Ovary (tissue), 9 donors: ENCODE data around the gene CHST12. TPM values are rescaled to one million over a fixed set of nuclear protein-coding genes. Genes with fewer than 3 reads are reported as not detected.

Experiments used
- DNase-seq, 5 donors: peaks; one replicate each; pipeline ENCODE4 v3.0.0-alpha.2; 2019 to 2020
- H3K27ac ChIP-seq, 2 donors: fragments of 200-600 bp; one replicate each; pipeline versions ENCODE4 v1.5.1 to v1.8.0; 2019 to 2022
- H3K27me3 ChIP-seq: fragments of 200-600 bp; one replicate; pipeline ENCODE4 v1.8.0; 2022
- H3K36me3 ChIP-seq: fragments of 200-600 bp; sonication (generic); one replicate; pipeline ENCODE4 v1.5.1; 2019
- H3K4me1 ChIP-seq: one replicate; pipeline ENCODE4 v1.8.1; 2013; ENCODE audit warnings: mild to moderate bottlenecking, moderate library complexity; ENCODE audit not compliant: insufficient read depth
- H3K4me3 ChIP-seq: fragments of 200-600 bp; sonication (generic); one replicate; pipeline ENCODE4 v1.5.1; 2017
- H3K9me3 ChIP-seq, 2 donors: fragments of 200-600 bp in 1 of 2; sonication (generic) in 1 of 2; one replicate each; pipeline versions ENCODE4 v1.5.1 to v1.8.1; 2013 to 2019; ENCODE audit warnings: mild to moderate bottlenecking in 1 of 2, moderate library complexity in 1 of 2
- EP300 ChIP-seq: sonication (generic); formaldehyde crosslinking; IDR thresholded peaks from one replicate; pipeline ENCODE4 v1.6.1; 2017; ENCODE audit warnings: antibody characterized with exemption
- POLR2A ChIP-seq: fragments of 450-650 bp; IDR thresholded peaks from one replicate; pipeline ENCODE4 v1.6.1; 2017; ENCODE audit warnings: antibody characterized with exemption, mild to moderate bottlenecking, moderate library complexity
- WGBS, 3 donors: extraction: QIAGEN DNeasy Blood & Tissue Kit in 1 of 3; methylation state at CpG; one replicate each; pipeline versions ENCODE4 v1.1.5 to v1.1.7; 2013 to 2017; 5-methylcytosine and 5-hydroxymethylcytosine counted together
- intact Hi-C, 4 donors: fragments of 100-400 bp; cut with DNase I; formaldehyde crosslinking; loops; one replicate each; pipeline versions ENCODE4 v1.11.0 to v1.15.1; 2022 to 2023
- polyA plus RNA-seq, 2 donors: library from polyadenylated mRNA; stranded (reverse); fragments of 200-250 nt in 1 of 2; fragments of 350-450 nt in 1 of 2; fragmentation: Illumina TruSeq in 1 of 2; extraction: RNeasy Lipid Tissue Mini Kit (QIAGEN cat#74804) in 1 of 2; gene quantifications; one replicate each; pipeline ENCODE4 v1.2.3, GENCODE V29; 2013 to 2014
- total RNA-seq, 7 donors: library from RNA; depleted of rRNA in 2 of 7; stranded (reverse); fragments of >200 nt in 2 of 7; fragmentation: NEBNext Ultra II Directional in 3 of 7; extraction: Animal tissue kit (Norgen Biotek cat#: 25700) in 3 of 7; gene quantifications; one replicate each; pipeline versions ENCODE4 v1.1.0 to v1.2.4, GENCODE V29; 2016 to 2023
- TF ChIP-seq, protein P1 (sequence below), 3 donors: fragments of 450-650 bp in 2 of 3; fragments of 200-600 bp in 1 of 3; IDR thresholded peaks; one replicate each; pipeline versions ENCODE4 v1.5.1 to v1.8.0; 2016 to 2022; ENCODE audit warnings: antibody characterized with exemption in 3 of 3, mild to moderate bottlenecking in 1 of 3
- donor health status: DM: no; HTN: no; CAD: no; lungs with moderate emphysema.
- donor health status: DM: no; HTN: no; CAD: no.
- donor health status: Bipolar disorder and iron deficiency.
- donor health status: DM: yes; HTN: yes; CAD: no.
- donor health status: DM: no; HTN: no; CAD: no.
- donor health status: DM: yes; HTN: yes; CAD: no.

CHST12 gene
- total and polyA plus RNA-seq, 9 donors: 3.9 to 21.7 (median 12.6) TPM

DNA sequence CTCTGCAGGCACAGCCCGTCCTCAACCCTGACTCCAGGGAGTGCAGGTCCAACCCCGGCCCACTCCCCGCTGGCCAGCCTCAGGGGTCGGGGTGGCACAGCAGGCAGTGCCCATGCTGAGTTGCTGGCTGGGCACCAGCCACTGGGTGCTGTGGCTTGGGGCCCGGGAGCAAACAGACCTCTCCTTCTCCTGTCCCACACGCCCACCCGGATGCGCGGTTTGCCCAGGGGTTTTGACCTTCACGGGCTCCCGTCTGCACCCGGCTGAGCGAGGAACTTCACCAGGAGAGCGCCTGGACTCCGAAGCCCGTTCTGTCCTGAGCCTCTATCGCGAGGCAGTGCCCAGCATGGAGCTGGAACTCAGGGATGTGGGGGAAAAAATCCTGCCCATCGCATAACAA is 75.4 kb downstream of the CHST12 start:
- Histone ChIP-seq H3K27me3 (no peaks in the 10 kb centered on the region), H3K36me3 (no peaks in the 10 kb centered on the region), H3K27ac (no peak overlapping the region), H3K9me3 (peaks cover 0 to 4% of the 10 kb centered on the region in 2 donors), H3K4me1 (no peaks in the 10 kb centered on the region), H3K4me3 (no peak overlapping the region)
- 27 to 60% (median 47%) methylated on average over 17 to 19 of the region's 19 CpGs for whole genome bisulfite sequencing, 3 donors
- DNase-seq: no peak
- TF ChIP-seq EP300 (no peak), POLR2A (no peak)
- TF ChIP-seq, protein P1, sequence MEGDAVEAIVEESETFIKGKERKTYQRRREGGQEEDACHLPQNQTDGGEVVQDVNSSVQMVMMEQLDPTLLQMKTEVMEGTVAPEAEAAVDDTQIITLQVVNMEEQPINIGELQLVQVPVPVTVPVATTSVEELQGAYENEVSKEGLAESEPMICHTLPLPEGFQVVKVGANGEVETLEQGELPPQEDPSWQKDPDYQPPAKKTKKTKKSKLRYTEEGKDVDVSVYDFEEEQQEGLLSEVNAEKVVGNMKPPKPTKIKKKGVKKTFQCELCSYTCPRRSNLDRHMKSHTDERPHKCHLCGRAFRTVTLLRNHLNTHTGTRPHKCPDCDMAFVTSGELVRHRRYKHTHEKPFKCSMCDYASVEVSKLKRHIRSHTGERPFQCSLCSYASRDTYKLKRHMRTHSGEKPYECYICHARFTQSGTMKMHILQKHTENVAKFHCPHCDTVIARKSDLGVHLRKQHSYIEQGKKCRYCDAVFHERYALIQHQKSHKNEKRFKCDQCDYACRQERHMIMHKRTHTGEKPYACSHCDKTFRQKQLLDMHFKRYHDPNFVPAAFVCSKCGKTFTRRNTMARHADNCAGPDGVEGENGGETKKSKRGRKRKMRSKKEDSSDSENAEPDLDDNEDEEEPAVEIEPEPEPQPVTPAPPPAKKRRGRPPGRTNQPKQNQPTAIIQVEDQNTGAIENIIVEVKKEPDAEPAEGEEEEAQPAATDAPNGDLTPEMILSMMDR (IDR thresholded peaks at IDR 0.05): no peak
- intact Hi-C loops: loop anchor here in 1 of 4 donors (10.0 kb wide), 1 partner anchor 96 kb away; no protein-coding TSS in a partner anchor

DNA sequence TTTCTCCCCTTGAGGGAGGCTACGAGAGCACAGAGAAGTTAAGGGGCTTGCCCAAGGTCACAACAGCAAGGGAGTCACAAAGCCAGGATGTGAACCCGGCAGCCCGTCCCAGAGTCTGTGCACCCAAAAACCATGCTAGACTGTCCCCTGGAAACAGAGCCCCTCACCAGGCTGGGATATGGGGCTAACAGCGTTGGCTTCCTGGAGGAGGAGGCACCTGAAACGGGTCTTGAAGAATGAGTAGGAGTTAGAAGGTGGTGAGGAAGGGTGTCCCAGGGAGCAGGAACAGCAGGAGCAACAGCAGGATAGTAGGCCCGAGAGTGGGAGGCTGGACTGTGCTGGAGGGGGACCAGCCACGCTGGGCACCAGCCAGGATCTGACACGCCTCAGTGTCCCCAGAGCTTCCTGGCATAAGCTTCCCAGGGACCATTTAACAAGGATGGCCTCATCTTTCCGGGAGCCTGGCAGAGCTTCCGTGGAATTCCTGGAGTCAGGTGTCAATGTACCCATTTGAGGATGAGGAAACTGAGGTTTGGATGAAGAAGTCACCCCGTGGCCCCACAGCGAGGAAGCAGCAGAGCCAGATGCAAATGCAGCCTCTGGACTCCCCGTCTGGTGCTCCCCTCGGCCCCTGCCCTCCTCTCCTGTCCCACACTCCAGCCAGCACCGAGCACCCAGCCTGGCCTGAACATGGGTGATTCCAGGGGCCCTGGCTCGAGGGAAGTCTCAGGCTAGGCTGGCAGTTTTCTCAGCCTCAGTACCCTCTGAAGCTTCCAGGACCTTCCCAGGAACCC is 76.1 kb downstream of the CHST12 start:
- intact Hi-C loops: loop anchor here in 1 of 4 donors (10.0 kb wide), 1 partner anchor 95 kb away; no protein-coding TSS in a partner anchor

DNA sequence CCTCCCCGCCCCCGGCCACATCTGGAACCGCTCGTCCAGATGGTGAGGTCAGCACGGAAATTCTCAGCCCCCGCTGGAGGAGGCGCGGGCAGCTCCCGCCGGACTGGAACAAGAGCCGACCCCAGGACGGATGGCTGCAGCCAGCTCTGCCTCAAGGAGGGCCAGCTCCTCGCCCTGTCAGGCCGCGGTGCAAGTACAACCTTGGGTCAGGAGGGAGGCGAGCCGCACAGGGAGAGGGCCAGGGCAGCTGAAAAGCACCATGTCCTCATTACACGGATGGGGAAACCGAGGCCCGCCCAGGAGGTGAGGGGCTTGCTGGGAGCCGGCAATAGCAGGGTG is 76.6 kb downstream of the CHST12 start:
- no peak for DNase-seq
- peaks cover 0 to 4% of the 10 kb centered on the region in 2 donors for H3K9me3 ChIP-seq
- H3K27ac ChIP-seq: no peak overlapping the region
- intact Hi-C loops: no loop called here
- H3K27me3 ChIP-seq: no peaks in the 10 kb centered on the region
- WGBS, 3 donors: 11 to 15% (median 12%) methylated on average over 13 to 21 of the region's 21 CpGs
- H3K36me3 ChIP-seq: no peaks in the 10 kb centered on the region
- no peaks in the 10 kb centered on the region for H3K4me1 ChIP-seq
- TF ChIP-seq POLR2A (no peak), EP300 (no peak)
- TF ChIP-seq, protein P1 (IDR thresholded peaks at IDR 0.05): no peak
- H3K4me3 ChIP-seq: no peak overlapping the region

More for the DNA sequence above, 76.1 kb downstream of the CHST12 start:
- no peak for DNase-seq
- no peaks in the 10 kb centered on the region for H3K36me3 ChIP-seq
- H3K4me1 ChIP-seq: no peaks in the 10 kb centered on the region
- TF ChIP-seq POLR2A: no peak
- TF ChIP-seq EP300: no peak
- TF ChIP-seq, protein P1 (IDR thresholded peaks at IDR 0.05): no peak
- no peak overlapping the region for H3K27ac ChIP-seq
- 39 to 53% (median 48%) methylated on average over 15 to 16 of the region's 16 CpGs for WGBS, 3 donors
- H3K9me3 ChIP-seq: peaks cover 0 to 4% of the 10 kb centered on the region in 2 donors
- H3K4me3 ChIP-seq: no peak overlapping the region
- no peaks in the 10 kb centered on the region for H3K27me3 ChIP-seq

DNA sequence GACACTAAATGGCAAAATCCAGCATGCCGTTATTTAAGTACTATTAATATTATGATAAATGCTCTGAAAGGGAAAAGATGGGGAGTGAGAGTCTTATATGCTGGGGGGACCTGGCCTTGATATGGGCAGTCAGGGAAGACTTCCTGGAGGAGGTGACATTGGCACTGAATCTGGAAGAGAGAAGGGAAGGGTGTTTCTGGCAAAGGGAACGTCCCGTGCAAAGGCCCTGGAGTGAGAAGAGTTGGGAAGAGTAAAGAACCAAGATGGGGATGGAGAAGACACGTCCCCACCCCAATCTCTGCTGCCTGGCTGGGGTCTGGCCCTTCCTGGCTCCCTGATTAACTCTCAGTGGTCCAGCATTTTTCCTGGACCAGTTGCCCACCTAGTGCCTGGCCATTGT is 77.8 kb downstream of the CHST12 start:
- no peak overlapping the region for H3K27ac ChIP-seq
- H3K36me3 ChIP-seq: no peaks in the 10 kb centered on the region
- no peaks in the 10 kb centered on the region for H3K27me3 ChIP-seq
- intact Hi-C loops: no loop called here
- DNase-seq: no peak
- H3K9me3 ChIP-seq: peaks cover 0 to 4% of the 10 kb centered on the region in 2 donors
- TF ChIP-seq EP300 (no peak), POLR2A (no peak)
- TF ChIP-seq, protein P1 (IDR thresholded peaks at IDR 0.05): no peak
- no peaks in the 10 kb centered on the region for H3K4me1 ChIP-seq
- WGBS, 3 donors: 80 to 86% (median 80%) methylated on average over 4 of the region's 4 CpGs
- no peak overlapping the region for H3K4me3 ChIP-seq
